Esophagus muscularis mucosa (tissue), 4 donors: ENCODE results near the gene ACAN.

ENCODE experiments used
- CTCF ChIP-seq, 3 experiments: fragments of 200-600 bp in 2 of 3; fragments of 450-650 bp in 1 of 3; sonication (generic) in 2 of 3; IDR thresholded peaks; one replicate each; pipeline ENCODE4 v1.5.1; 2017 to 2019; ENCODE audit warnings: antibody characterized with exemption in 3 of 3, mild to moderate bottlenecking in 2 of 3, moderate library complexity in 1 of 3
- EP300 ChIP-seq: sonication (generic); formaldehyde crosslinking; IDR thresholded peaks from one replicate; pipeline ENCODE4 v1.6.1; 2017; ENCODE audit warnings: antibody characterized with exemption
- POLR2A ChIP-seq: fragments of 450-650 bp; IDR thresholded peaks from one replicate; pipeline ENCODE4 v1.6.1; 2017; ENCODE audit warnings: antibody characterized with exemption, moderate library complexity, mild to moderate bottlenecking, low read depth
- POLR2AphosphoS5 ChIP-seq, 2 donors: sonication (generic); formaldehyde crosslinking; IDR thresholded peaks; one replicate each; pipeline ENCODE4 v1.6.1; 2017; ENCODE audit warnings: antibody characterized with exemption in 2 of 2

GRCh38 chr15:88917760-88918159 is 114.5 kb downstream of the ACAN start:
- TF ChIP-seq CTCF (IDR thresholded peaks at IDR 0.05) = no peak
- TF ChIP-seq POLR2A = no peak
- TF ChIP-seq POLR2AphosphoS5 (IDR thresholded peaks at IDR 0.05) = no peak
- TF ChIP-seq EP300 = no peak
